H1 (cell line): ENCODE results near the gene CHFR. TPM values are rescaled to one million over a fixed set of nuclear protein-coding genes. Genes with fewer than 3 reads are reported as not detected.

Experiments
- CTCF ChIA-PET: fragments of 300-600 bp; sonication (Branson Sonifier 250); formaldehyde crosslinking; loops from one replicate; lab custom pipeline; 2021; ENCODE audit not compliant: partially characterized antibody; lab: Charles Lee
- POLR2A ChIA-PET: fragments of 300-600 bp; sonication (Branson Sonifier 250); formaldehyde crosslinking; loops from one replicate; lab custom pipeline; 2021; ENCODE audit warnings: inconsistent platforms; ENCODE audit not compliant: partially characterized antibody; lab: Charles Lee
- DNase-seq, 2 experiments: peaks; one replicate each; pipeline versions ENCODE4 v3.0.0 to v3.0.0-alpha.2; 2010 to 2022; ENCODE audit warnings: low spot score in 2 of 2, low read depth in 1 of 2, mixed read lengths in 1 of 2
- FAIRE-seq: peaks from 2 replicates; lab custom pipeline; 2011; peaks lifted over from hg19 to GRCh38; lab: Jason Lieb, UNC
- H2AFZ ChIP-seq: 2 replicates; pipeline ENCODE4 v1.8.1; 2012; ENCODE audit warnings: low read length, inconsistent platforms
- H2AK5ac ChIP-seq: 2 replicates; pipeline ENCODE4 v1.6.1; 2013; ENCODE audit warnings: low read depth, low read length
- H2BK120ac ChIP-seq: replicated peaks from 2 replicates; pipeline ENCODE3; 2013; ENCODE audit warnings: low read depth, low read length, inconsistent platforms
- H2BK12ac ChIP-seq: 2 replicates; pipeline ENCODE4 v1.6.1; 2013; ENCODE audit warnings: low read depth, low read length
- H2BK15ac ChIP-seq: 2 replicates; pipeline ENCODE4 v1.6.1; 2013; ENCODE audit warnings: low read length
- H2BK20ac ChIP-seq: 2 replicates; pipeline ENCODE4 v1.6.1; 2013; ENCODE audit warnings: low read length
- H2BK5ac ChIP-seq: 2 replicates; pipeline ENCODE4 v1.6.1; 2013; ENCODE audit warnings: low read depth, low read length
- H3K14ac ChIP-seq: 2 replicates; pipeline ENCODE4 v1.6.1; 2013; ENCODE audit warnings: inconsistent platforms; ENCODE audit not compliant: insufficient read length
- H3K18ac ChIP-seq: 2 replicates; pipeline ENCODE4 v1.6.1; 2013; ENCODE audit warnings: low read length; ENCODE audit errors: extremely low read depth
- H3K23ac ChIP-seq: 2 replicates; pipeline ENCODE4 v1.6.1; 2013; ENCODE audit warnings: inconsistent platforms; ENCODE audit not compliant: insufficient read length
- H3K23me2 ChIP-seq: 2 replicates; pipeline ENCODE4 v1.6.1; 2013; ENCODE audit warnings: low read depth, low read length
- H3K27ac ChIP-seq: 2 replicates; pipeline ENCODE4 v1.6.1; 2011; ENCODE audit warnings: low read depth, low read length, inconsistent platforms
- H3K27me3 ChIP-seq, 4 experiments: replicated peaks in 1 of 4; 1 replicate in 1 of 4; 2 replicates in 3 of 4; pipeline versions ENCODE4 v1.6.1 to v1.8.1; 2011 to 2013; ENCODE audit warnings: low read length in 3 of 4, mild to moderate bottlenecking in 3 of 4, inconsistent platforms in 2 of 4, mixed read lengths in 2 of 4, moderate library complexity in 1 of 4; ENCODE audit not compliant: control insufficient read depth in 3 of 4, insufficient read depth in 3 of 4; ENCODE audit errors: extremely low read depth in 1 of 4
- H3K36me3 ChIP-seq, 4 experiments: 2 replicates each; pipeline versions ENCODE4 v1.6.1 to v1.8.1; 2011 to 2013; ENCODE audit warnings: mild to moderate bottlenecking in 4 of 4, low read length in 3 of 4, moderate library complexity in 2 of 4, control low read depth in 1 of 4, inconsistent platforms in 1 of 4; ENCODE audit not compliant: insufficient read depth in 4 of 4, control insufficient read depth in 2 of 4
- H3K4ac ChIP-seq: replicated peaks from 2 replicates; pipeline ENCODE3; 2013; ENCODE audit warnings: low read length, low read depth, mixed read lengths, inconsistent platforms; ENCODE audit not compliant: insufficient read length
- H3K4me1 ChIP-seq, 4 experiments: replicated peaks in 1 of 4; 1 replicate in 1 of 4; 2 replicates in 3 of 4; pipeline versions ENCODE4 v1.6.1 to v1.8.1; 2011 to 2013; ENCODE audit warnings: low read length in 3 of 4, inconsistent platforms in 2 of 4, mixed read lengths in 1 of 4; ENCODE audit not compliant: insufficient read depth in 4 of 4, control insufficient read depth in 3 of 4
- H3K4me2 ChIP-seq, 2 experiments: 2 replicates each; pipeline versions ENCODE4 v1.6.1 to v1.8.1; 2011 to 2013; ENCODE audit warnings: low read depth in 2 of 2, low read length in 2 of 2, control low read depth in 1 of 2, inconsistent platforms in 1 of 2, mild to moderate bottlenecking in 1 of 2; ENCODE audit not compliant: insufficient read depth in 1 of 2
- H3K4me3 ChIP-seq, 4 experiments: fragments of 200-600, 300-600 bp in 1 of 4; sonication (generic), shearing (Covaris generic), sonication (Bioruptor Twin) in 1 of 4; 2 replicates each; pipeline versions ENCODE4 v1.5.1 to v1.8.1; 2011 to 2016; ENCODE audit warnings: low read length in 4 of 4, low read depth in 3 of 4, control low read depth in 2 of 4, inconsistent platforms in 2 of 4, mild to moderate bottlenecking in 2 of 4, mixed read lengths in 1 of 4, moderate library complexity in 1 of 4; ENCODE audit not compliant: insufficient read depth in 2 of 4; ENCODE audit errors: extremely low read depth in 1 of 4
- H3K56ac ChIP-seq: replicated peaks from 2 replicates; pipeline ENCODE3; 2013; ENCODE audit warnings: low read depth, mild to moderate bottlenecking, mixed read lengths, low read length, inconsistent platforms; ENCODE audit not compliant: insufficient read length
- H3K79me1 ChIP-seq: 2 replicates; pipeline ENCODE4 v1.6.1; 2013; ENCODE audit warnings: low read depth, low read length, control low read depth
- H3K79me2 ChIP-seq, 2 experiments: 2 replicates each; pipeline versions ENCODE4 v1.6.1 to v1.8.1; 2012 to 2013; ENCODE audit warnings: low read length in 2 of 2, mild to moderate bottlenecking in 2 of 2, inconsistent platforms in 1 of 2; ENCODE audit not compliant: insufficient read depth in 2 of 2, control insufficient read depth in 1 of 2
- H3K9ac ChIP-seq, 4 experiments: replicated peaks in 1 of 4; 1 replicate in 1 of 4; 2 replicates in 3 of 4; pipeline versions ENCODE4 v1.6.1 to v1.8.1; 2011 to 2013; ENCODE audit warnings: low read depth in 3 of 4, low read length in 3 of 4, control low read depth in 2 of 4, mild to moderate bottlenecking in 2 of 4, moderate library complexity in 2 of 4, inconsistent platforms in 1 of 4; ENCODE audit errors: extremely low read depth in 1 of 4
- H3K9me3 ChIP-seq, 2 experiments: 2 replicates each; pipeline versions ENCODE4 v1.6.1 to v1.8.1; 2012 to 2013; ENCODE audit warnings: mild to moderate bottlenecking in 2 of 2, moderate library complexity in 2 of 2, control low read depth in 1 of 2, inconsistent platforms in 1 of 2, low read depth in 1 of 2, low read length in 1 of 2, mixed read lengths in 1 of 2; ENCODE audit not compliant: insufficient read depth in 2 of 2
- H4K20me1 ChIP-seq, 2 experiments: replicated peaks in 1 of 2; 2 replicates each; pipeline versions ENCODE3 to v1.8.1; 2011 to 2013; ENCODE audit warnings: inconsistent platforms in 2 of 2, low read length in 2 of 2, mild to moderate bottlenecking in 1 of 2; ENCODE audit not compliant: insufficient read depth in 2 of 2, control insufficient read depth in 1 of 2
- H4K5ac ChIP-seq: 2 replicates; pipeline ENCODE4 v1.6.1; 2013; ENCODE audit warnings: low read length, low read depth, mixed read lengths, inconsistent platforms; ENCODE audit not compliant: insufficient read length
- H4K8ac ChIP-seq: 2 replicates; pipeline ENCODE4 v1.8.0; 2013; ENCODE audit warnings: mild to moderate bottlenecking, moderate library complexity, low read length, inconsistent platforms; ENCODE audit not compliant: insufficient read depth; ENCODE audit errors: extremely low read depth
- H4K91ac ChIP-seq: replicated peaks from 2 replicates; pipeline ENCODE3; 2013; ENCODE audit warnings: low read length, mixed read lengths, inconsistent platforms; ENCODE audit not compliant: insufficient read length
- SP2 ChIP-seq: IDR thresholded peaks from 2 replicates; pipeline ENCODE4 v1.6.1; 2012; ENCODE audit warnings: mild to moderate bottlenecking, low read length, inconsistent platforms
- WGBS, 2 experiments: shearing (Covaris generic) in 1 of 2; methylation state at CpG; one replicate each; pipeline versions ENCODE4 v1.1.6 to v1.1.7; 2013 to 2015; ENCODE audit warnings: low lambda C conversion rate in 2 of 2, mixed read lengths in 2 of 2, inconsistent platforms in 1 of 2, low coverage in 1 of 2, missing lambda C conversion rate in 1 of 2; ENCODE audit not compliant: insufficient replicate concordance in 2 of 2, insufficient coverage in 1 of 2, insufficient read length in 1 of 2; ENCODE audit errors: extremely low coverage in 1 of 2, missing lambda C conversion rate in 1 of 2; 5-methylcytosine and 5-hydroxymethylcytosine counted together
- polyA plus RNA-seq, 7 experiments: library from polyadenylated mRNA; depleted of rRNA in 3 of 7; stranded (reverse) in 5 of 7; unstranded in 2 of 7; fragments of >200 nt in 5 of 7; fragments of 200-250 nt in 2 of 7; gene quantifications; 1 replicate in 5 of 7; 2 replicates in 1 of 7; 4 replicates in 1 of 7; pipeline versions ENCODE4 v1.2.1 to v1.2.3, GENCODE V29; 2011 to 2013; ENCODE audit warnings: missing spikeins in 2 of 7, mixed read lengths in 2 of 7
- total RNA-seq: library from RNA; stranded (reverse); fragmentation: NEBNext Ultra II Directional; extraction: Animal tissue kit (Norgen Biotek cat#: 25700); gene quantifications from 2 replicates; pipeline ENCODE4 v1.2.1, GENCODE V29; 2021

Gene CHFR
- total and polyA plus RNA-seq, 2 of the 8 experiments (the other 6 are each of a cell fraction or from before 2014, with no cell fraction given), result 31.4 to 44.6 TPM

- H3K79me2 ChIP-seq, result no peaks in the 10 kb centered on the region
- WGBS, 2 experiments, result 92% methylated on average over 20 of the region's 22 CpGs; no CpG with 5 or more reads in 1 of the 2 experiments
- no peak for TF ChIP-seq SP2
These were observed 103.4 kb downstream of the CHFR start for GRCh38 chr12:132783917-132784531.

More at GRCh38 chr12:132783917-132784531, 103.4 kb downstream of the CHFR start:
- DNase-seq (no peak), FAIRE-seq (no peak)
- Histone ChIP-seq H3K4me3 (no peak overlapping the region), H2AFZ (no peak overlapping the region), H3K14ac (no peak overlapping the region), H3K56ac (no peak overlapping the region), H3K4ac (no peak overlapping the region), H2BK12ac (no peak overlapping the region), H4K8ac (no peak overlapping the region), H4K91ac (no peak overlapping the region), H3K79me1 (peaks cover 3% of the 10 kb centered on the region), H3K23ac (no peak overlapping the region), H4K5ac (no peak overlapping the region), H3K36me3 (peaks cover 12 to 52% (median 32%) of the 10 kb centered on the region in 4 experiments), H3K4me1 (no peaks in the 10 kb centered on the region), H2BK120ac (no peak overlapping the region), H3K4me2 (no peak overlapping the region), H3K9me3 (no peaks in the 10 kb centered on the region), H3K18ac (no peak overlapping the region), H3K27me3 (no peaks in the 10 kb centered on the region), H3K27ac (no peak overlapping the region), H2BK20ac (no peak overlapping the region), H2AK5ac (no peak overlapping the region; the same call in 1 of the 2 replicates), H3K23me2 (peaks cover 3% of the 10 kb centered on the region; the same call in 1 of the 2 replicates), H2BK15ac (no peak overlapping the region), H2BK5ac (no peak overlapping the region; the same call in 1 of the 2 replicates), H4K20me1 (peaks cover 0 to 11% of the 10 kb centered on the region in 2 experiments), H3K9ac (no peak overlapping the region)
- POLR2A ChIA-PET, result interaction anchor here (1.3 kb wide), 1 partner anchor 25 kb away, joined by 3 read pairs; no protein-coding TSS in a partner anchor
- CTCF ChIA-PET, result no interaction called here
